IMR-90 (cell line): ENCODE results near the gene MSMP.

Experiments used
- CEBPB ChIP-seq: IDR thresholded peaks from 2 replicates; pipeline ENCODE4 v1.6.1; 2012; ENCODE audit warnings: low read depth, low read length, improper control_type of control experiment
- CTCF ChIP-seq: conservative IDR thresholded peaks from 2 replicates; pipeline ENCODE4 v1.5.1; 2012; ENCODE audit warnings: mild to moderate bottlenecking, low read depth, low read length, improper control_type of control experiment
- ELK1 ChIP-seq: fragments of 150-350 bp; IDR thresholded peaks from 2 replicates; pipeline ENCODE4 v1.6.1; 2016; ENCODE audit warnings: low read depth, mild to moderate bottlenecking, low read length, moderate library complexity, borderline replicate concordance
- POLR2A ChIP-seq: IDR thresholded peaks from 2 replicates; pipeline ENCODE4 v1.6.1; 2012; ENCODE audit warnings: mild to moderate bottlenecking, low read depth, low read length
- RAD21 ChIP-seq: IDR thresholded peaks from 2 replicates; pipeline ENCODE4 v1.6.1; 2012; ENCODE audit warnings: low read length, improper control_type of control experiment
- RFX5 ChIP-seq: IDR thresholded peaks from 2 replicates; pipeline ENCODE4 v1.8.0; 2012; ENCODE audit warnings: low read depth, mild to moderate bottlenecking, low read length, moderate library complexity
- SMC3 ChIP-seq: fragments of 150-350 bp; IDR thresholded peaks from 2 replicates; pipeline ENCODE4 v1.6.1; 2016; ENCODE audit warnings: low read depth, mild to moderate bottlenecking, antibody characterized with exemption, low read length, moderate library complexity
- USF2 ChIP-seq: fragments of 150-350 bp; IDR thresholded peaks from 2 replicates; pipeline ENCODE4 v1.6.1; 2017; ENCODE audit warnings: mild to moderate bottlenecking, antibody characterized with exemption, low read length, low read depth

GRCh38 chr9:35753466-35753865 lies 610 bp downstream of the MSMP start:
- TF ChIP-seq CTCF: no peak
- no peak for TF ChIP-seq RAD21
- no peak for TF ChIP-seq POLR2A
- TF ChIP-seq USF2: no peak
- no peak for TF ChIP-seq RFX5
- TF ChIP-seq SMC3: no peak
- no peak for TF ChIP-seq ELK1
- TF ChIP-seq CEBPB: no peak
